ENCODE measurements around the gene SYT9.

The SYT9 gene

GRCh38 chr11:7471071-7471470 is 219.4 kb downstream of the SYT9 start:
- DNase-seq (ENCODE audit: low spot score): no peak

DNA sequence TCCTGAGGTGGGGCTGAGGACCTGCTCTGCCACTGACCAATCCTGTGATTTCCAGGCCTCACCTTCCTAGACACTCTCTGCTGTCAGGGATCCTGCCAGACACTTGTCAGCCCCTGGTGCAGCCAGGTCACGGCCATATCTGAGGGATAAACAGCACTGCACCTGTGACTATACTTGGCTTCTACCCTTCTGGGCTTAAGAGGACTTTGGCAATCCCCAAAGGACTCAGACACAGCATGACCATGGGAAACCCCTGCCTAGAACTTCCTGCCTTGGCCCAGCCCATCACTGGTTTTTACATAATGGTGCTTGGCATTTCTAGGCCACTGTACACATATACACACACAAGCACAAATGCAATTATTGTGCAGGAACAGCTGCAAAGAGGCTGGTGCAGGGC is 222.0 kb downstream of the SYT9 start:
- DNase-seq (ENCODE audit: low spot score): no peak

GRCh38 chr11:7480113-7480512 is 228.4 kb downstream of the SYT9 start:
- DNase-seq (ENCODE audit: low spot score): no peak

DNA sequence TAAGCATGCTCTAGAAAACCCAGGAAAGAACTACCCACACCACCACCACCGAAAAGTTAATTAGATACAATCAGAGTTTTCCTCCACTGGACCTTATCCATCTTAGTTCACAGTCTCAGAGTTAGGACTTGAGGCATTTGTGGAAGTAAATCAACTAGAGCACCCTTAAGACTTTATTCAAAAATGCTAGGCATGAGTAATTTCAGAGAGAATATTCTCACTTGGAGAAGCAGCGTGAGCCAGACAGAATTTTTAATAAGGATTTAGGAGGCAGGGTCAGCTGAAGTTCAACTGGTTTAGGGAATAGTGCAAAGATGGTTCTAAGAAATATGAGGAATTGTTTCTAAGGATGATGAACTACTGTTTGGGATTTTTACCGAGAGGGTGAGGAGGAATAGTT is 232.4 kb downstream of the SYT9 start:
- no peak for DNase-seq (ENCODE audit: low spot score)

DNA sequence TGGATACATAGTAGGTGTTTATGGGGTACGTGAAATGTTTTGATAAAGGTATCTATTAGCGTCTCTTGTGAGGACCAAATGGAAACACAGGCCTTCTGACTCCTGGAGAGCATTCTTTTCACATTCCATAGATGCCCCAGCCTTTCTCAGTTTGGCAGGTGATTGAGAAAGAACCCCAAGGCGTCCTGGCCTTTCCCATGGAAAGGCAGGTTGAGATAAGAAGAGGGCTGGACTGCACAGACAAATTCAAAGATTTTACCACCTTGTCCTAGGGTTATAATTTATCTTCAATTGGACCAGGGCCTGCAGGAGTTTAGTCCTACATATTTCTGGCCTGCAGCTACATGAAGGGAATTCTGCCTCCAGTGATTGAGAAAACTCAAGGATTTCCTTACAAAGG is 232.9 kb downstream of the SYT9 start:
- no peak for DNase-seq (ENCODE audit: low spot score)

GRCh38 chr11:7485186-7486097 is 233.7 kb downstream of the SYT9 start, which contains the start of gene OLFML1:
OLFML1 (plus strand) TSS chr11:7485506; CDS start chr11:7485876, 370 bp downstream.
- no peak for DNase-seq (ENCODE audit: low spot score)

- DNase-seq (ENCODE audit: low spot score): no peak
Measured at GRCh38 chr11:7486098-7486780, 234.5 kb downstream of the SYT9 start.

DNA sequence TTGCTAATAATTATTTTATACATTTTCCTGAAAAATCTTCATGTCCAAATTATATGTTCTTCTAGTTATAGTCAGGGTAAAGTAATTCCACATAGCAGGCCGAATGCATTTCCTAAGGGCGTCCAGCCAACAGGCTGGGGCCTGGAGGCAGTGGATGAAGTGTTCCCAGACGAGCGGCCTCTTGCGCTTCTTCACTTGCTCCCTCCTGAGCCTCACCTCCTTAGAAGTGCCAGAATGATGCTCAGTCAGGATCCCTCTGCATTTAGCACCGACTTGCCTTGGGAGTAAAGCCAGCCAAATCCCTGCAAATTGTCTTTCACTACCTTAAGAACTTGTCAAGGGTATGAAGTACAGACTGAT is 235.1 kb downstream of the SYT9 start:
- no peak for DNase-seq (ENCODE audit: low spot score)

DNA sequence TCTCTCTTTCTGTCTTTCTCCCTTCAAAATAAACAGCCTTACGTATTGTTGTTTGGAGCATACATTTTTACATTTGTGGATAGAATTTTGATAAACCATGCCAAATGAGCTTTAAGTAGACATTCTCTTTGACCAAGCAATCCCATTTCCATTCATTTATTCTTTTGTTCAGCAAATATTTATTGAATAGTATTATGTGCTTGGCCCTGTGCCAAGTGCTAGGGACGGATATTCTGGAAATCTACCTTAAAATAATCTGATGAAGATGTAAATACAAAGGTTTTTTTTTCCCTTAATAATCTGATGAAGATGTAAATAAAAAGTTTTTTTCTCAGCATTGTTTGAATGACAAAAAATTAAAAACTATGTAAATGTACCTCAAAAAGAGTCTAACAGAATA is 235.7 kb downstream of the SYT9 start:
- no peak for DNase-seq (ENCODE audit: low spot score)

GRCh38 chr11:7488681-7489080 is 237.0 kb downstream of the SYT9 start:
- no peak for DNase-seq (ENCODE audit: low spot score)

- no peak for DNase-seq (ENCODE audit: low spot score)
Measured at GRCh38 chr11:7489376-7489775, 237.7 kb downstream of the SYT9 start.

GRCh38 chr11:7490054-7490453 is 238.3 kb downstream of the SYT9 start:
- DNase-seq (ENCODE audit: low spot score): no peak

DNA sequence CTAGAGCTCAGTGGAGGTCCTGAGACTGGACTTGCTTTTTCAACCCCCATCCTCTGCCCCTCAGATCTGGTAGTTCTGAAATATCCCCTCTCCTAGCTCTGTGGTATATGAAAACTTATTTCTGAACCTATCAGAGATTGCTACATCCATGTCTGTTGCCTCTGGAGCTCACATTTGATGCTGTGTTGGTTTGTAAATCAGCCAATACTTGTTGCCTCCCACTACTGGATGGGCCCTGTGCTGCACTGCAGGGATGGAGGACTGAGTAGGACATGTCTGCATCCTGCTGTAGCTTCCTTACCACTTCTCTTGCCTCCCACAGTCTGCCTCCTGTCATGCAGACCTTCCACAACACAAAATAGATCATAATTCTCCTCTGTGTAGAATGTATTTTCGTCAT is 238.8 kb downstream of the SYT9 start:
- DNase-seq (ENCODE audit: low spot score): no peak

- DNase-seq (ENCODE audit: low spot score): no peak
Measured at GRCh38 chr11:7492253-7492652, 240.5 kb downstream of the SYT9 start.

- no peak for DNase-seq (ENCODE audit: low spot score)
Measured at GRCh38 chr11:7493670-7494069, 242.0 kb downstream of the SYT9 start.

DNA sequence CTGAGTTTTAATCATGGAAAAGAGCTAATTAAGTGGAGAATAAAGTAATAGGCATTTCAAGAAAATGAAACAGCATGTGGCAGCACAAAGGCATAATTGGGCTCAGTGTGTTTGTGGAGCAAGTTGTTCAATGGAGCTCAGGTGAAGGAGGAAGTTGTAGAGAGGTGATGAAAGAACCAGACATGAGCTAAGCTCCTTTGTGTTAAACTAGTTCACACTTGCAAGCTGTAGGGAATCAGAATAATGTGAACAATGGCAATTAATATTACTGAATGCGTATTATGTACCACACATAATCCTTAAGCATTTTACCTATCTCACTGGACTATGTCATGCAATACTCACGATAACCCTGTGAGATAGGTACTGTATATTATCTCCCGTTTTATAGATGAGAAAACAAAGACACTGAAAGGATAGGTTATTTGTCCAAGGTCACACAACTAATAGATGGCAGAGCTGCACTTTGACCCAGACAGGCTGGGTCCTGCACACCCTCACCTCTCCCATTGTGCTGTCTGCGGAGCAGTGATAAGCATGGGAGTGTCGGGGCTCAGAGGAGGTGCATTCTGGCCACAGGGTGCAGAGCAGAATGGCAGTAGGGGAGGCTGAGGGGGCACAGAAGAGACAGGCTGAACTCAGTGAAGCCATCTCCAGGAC is 242.5 kb downstream of the SYT9 start:
- DNase-seq (ENCODE audit: low spot score): no peak

DNA sequence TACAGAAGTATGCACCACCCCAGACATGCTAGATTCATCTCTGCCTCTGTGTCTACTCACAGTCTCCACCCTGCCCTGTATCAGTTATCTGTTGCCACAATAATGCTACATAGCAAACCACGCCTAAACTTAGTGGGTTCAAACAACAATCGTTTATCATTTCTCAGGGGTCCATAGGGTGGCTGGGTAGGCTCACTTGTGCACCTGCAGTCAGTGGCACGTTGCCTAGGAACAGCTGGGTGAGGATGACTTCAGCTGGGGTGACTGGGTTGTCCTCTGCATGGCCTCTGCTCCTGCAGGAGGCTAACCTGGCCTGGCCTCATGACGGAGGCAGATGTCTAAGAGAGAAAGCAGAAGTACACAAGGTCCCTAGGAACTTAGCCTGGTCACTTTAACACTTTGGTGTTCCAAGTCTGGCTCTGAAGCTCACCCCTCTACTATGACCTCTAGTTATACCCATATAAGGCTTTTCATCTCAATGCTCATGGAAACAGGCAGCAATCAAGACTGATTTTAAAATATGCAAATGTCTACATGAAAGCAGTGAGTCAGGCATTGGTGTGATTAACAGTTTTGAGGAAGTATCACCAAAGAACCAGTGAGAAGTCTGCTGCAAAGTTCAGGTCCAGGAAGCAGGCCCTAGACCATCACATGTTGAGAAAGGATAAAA is 244.3 kb downstream of the SYT9 start:
- no peak for DNase-seq (ENCODE audit: low spot score)

DNA sequence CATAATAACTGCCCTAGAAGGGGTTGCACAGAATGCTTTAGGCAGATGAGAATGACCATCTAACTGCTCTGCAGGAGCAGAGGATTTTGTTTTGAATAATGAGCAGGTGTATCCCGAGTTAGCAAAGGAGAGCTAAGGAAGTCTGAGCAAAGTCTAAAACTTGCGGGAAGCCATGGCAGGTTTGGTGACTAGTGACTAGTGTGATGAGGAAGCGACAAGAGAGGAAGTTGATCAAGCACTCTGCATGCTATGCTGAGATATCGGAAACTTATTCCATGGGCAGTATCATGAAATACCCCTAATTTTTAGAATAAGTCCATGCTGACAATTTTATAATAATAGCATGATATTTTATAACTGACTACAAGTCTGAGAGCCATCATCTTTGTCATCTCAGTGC is 246.5 kb downstream of the SYT9 start:
- DNase-seq (ENCODE audit: low spot score): no peak

DNA sequence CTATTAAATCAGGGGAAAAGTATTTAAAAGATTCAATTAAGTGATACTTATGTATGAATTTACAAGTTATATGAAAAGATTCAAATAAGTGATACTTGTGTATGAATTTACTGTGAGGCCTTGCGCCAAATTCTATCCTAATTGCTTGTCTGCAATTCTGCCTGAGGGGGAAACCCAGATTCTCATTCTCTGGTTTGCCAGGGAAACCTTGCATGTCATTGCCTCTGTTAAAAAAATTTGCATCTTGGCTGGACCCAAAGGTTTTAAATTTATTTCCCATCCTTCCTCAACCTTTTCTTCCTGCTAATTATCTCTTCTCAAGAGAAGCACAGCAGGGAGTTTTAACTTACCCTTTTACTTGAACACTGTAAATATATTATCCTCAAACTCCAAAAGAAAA is 247.4 kb downstream of the SYT9 start:
- DNase-seq (ENCODE audit: low spot score): no peak

- no peak for DNase-seq (ENCODE audit: low spot score)
Measured at GRCh38 chr11:7500251-7500650, 248.5 kb downstream of the SYT9 start.

DNA sequence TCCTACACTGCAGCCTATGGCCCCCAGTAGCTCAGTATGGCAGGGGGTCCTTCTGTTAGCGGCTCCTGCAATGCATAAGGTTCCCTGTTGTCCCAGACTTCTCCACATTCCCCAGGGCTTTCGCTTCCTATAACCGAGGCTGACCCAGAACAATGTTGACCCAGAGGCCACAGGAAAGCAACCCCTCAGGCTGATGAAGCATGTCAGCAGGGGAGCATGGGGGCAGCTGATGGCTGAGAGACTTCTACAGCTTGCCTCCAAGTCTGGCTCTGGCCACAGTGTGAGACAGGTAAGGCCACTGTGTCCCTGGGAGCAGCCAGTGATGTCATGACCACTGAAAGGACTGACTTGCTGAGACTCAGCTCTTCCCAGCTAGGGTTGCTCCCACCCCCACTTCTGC is 249.5 kb downstream of the SYT9 start:
- DNase-seq (ENCODE audit: low spot score): no peak

GRCh38 chr11:7501894-7502293 is 250.2 kb downstream of the SYT9 start:
- no peak for DNase-seq (ENCODE audit: low spot score)

Measured in D341Med (cell line).